ENCODE data around the gene GCNT1.
"Not testable (repeated sequence)": the region's sequence is repeated elsewhere in the genome, so short reads cannot be mapped to it uniquely, and the experiment has no call there.

Gene GCNT1

GRCh38 chr9:76521906-76522305, 62.9 kb downstream of the GCNT1 start:
- no peak overlapping the region for H3K4me2 ChIP-seq (ENCODE audit: low read depth, low read length, poor library complexity, severe bottlenecking)
- H3F3A ChIP-seq (ENCODE audit: low read depth): no peaks in the 10 kb centered on the region
- no peaks in the 10 kb centered on the region for H3K79me2 ChIP-seq (ENCODE audit: insufficient read depth, low read length)
- no peak overlapping the region for H3K9ac ChIP-seq (ENCODE audit: low read depth, low read length, poor library complexity, severe bottlenecking)
- H3K27me3 ChIP-seq (ENCODE audit: insufficient read depth, low read length, poor library complexity, severe bottlenecking): no peaks in the 10 kb centered on the region
- H3K9me2 ChIP-seq (replicated peaks; ENCODE audit: low read depth, low read length): no peaks in the 10 kb centered on the region
- H3K4me3 ChIP-seq (ENCODE audit: low read length, poor library complexity, severe bottlenecking): no peak overlapping the region
- H2AFZ ChIP-seq (ENCODE audit: low read length): no peak overlapping the region
- H3K9me3 ChIP-seq (ENCODE audit: insufficient read depth, low read depth, low read length): no peaks in the 10 kb centered on the region
- no peaks in the 10 kb centered on the region for H4K20me1 ChIP-seq (ENCODE audit: insufficient read depth, low read length, poor library complexity, severe bottlenecking)
- H3K36me3 ChIP-seq (ENCODE audit: insufficient read depth, low read length): no peaks in the 10 kb centered on the region
- TF ChIP-seq CTCF (conservative IDR thresholded peaks at IDR 0.05; ENCODE audit: low read length): no peak
- TF ChIP-seq EZH2phosphoT487 (IDR thresholded peaks at IDR 0.05; ENCODE audit: borderline replicate concordance): no peak
- peaks cover 8% of the 10 kb centered on the region for H3K4me1 ChIP-seq (ENCODE audit: insufficient read depth, low read length, poor library complexity, severe bottlenecking)

- not testable (repeated sequence) for H2AFZ ChIP-seq (ENCODE audit: low read length); H4K20me1 ChIP-seq (ENCODE audit: insufficient read depth, low read length, poor library complexity, severe bottlenecking); H3K9ac ChIP-seq (ENCODE audit: low read depth, low read length, poor library complexity, severe bottlenecking); H3K4me3 ChIP-seq (ENCODE audit: low read length, poor library complexity, severe bottlenecking); H3K79me2 ChIP-seq (ENCODE audit: insufficient read depth, low read length); H3K36me3 ChIP-seq (ENCODE audit: insufficient read depth, low read length); H3K4me2 ChIP-seq (ENCODE audit: low read depth, low read length, poor library complexity, severe bottlenecking); H3K9me3 ChIP-seq (ENCODE audit: insufficient read depth, low read depth, low read length); H3K9me2 ChIP-seq (replicated peaks; ENCODE audit: low read depth, low read length); H3K4me1 ChIP-seq (ENCODE audit: insufficient read depth, low read length, poor library complexity, severe bottlenecking); H3K27me3 ChIP-seq (ENCODE audit: insufficient read depth, low read length, poor library complexity, severe bottlenecking); H3F3A ChIP-seq (ENCODE audit: low read depth)
These were observed 64.7 kb downstream of the GCNT1 start for GRCh38 chr9:76523617-76524200.

GRCh38 chr9:76525196-76525595, 66.2 kb downstream of the GCNT1 start:
- H2AFZ ChIP-seq (ENCODE audit: low read length): no peak overlapping the region
- no peak overlapping the region for H3K4me2 ChIP-seq (ENCODE audit: low read depth, low read length, poor library complexity, severe bottlenecking)
- H3K9me2 ChIP-seq (replicated peaks; ENCODE audit: low read depth, low read length): no peaks in the 10 kb centered on the region
- no peaks in the 10 kb centered on the region for H4K20me1 ChIP-seq (ENCODE audit: insufficient read depth, low read length, poor library complexity, severe bottlenecking)
- H3K4me3 ChIP-seq (ENCODE audit: low read length, poor library complexity, severe bottlenecking): no peak overlapping the region
- H3K79me2 ChIP-seq (ENCODE audit: insufficient read depth, low read length): no peaks in the 10 kb centered on the region
- H3K36me3 ChIP-seq (ENCODE audit: insufficient read depth, low read length): no peaks in the 10 kb centered on the region
- no peaks in the 10 kb centered on the region for H3F3A ChIP-seq (ENCODE audit: low read depth)
- TF ChIP-seq EZH2phosphoT487 (IDR thresholded peaks at IDR 0.05; ENCODE audit: borderline replicate concordance) (no peak), CTCF (conservative IDR thresholded peaks at IDR 0.05; ENCODE audit: low read length) (no peak)
- no peaks in the 10 kb centered on the region for H3K4me1 ChIP-seq (ENCODE audit: insufficient read depth, low read length, poor library complexity, severe bottlenecking)
- H3K27me3 ChIP-seq (ENCODE audit: insufficient read depth, low read length, poor library complexity, severe bottlenecking): no peaks in the 10 kb centered on the region
- H3K9me3 ChIP-seq (ENCODE audit: insufficient read depth, low read depth, low read length): no peaks in the 10 kb centered on the region
- no peak overlapping the region for H3K9ac ChIP-seq (ENCODE audit: low read depth, low read length, poor library complexity, severe bottlenecking)

GRCh38 chr9:76526026-76526425, 67.0 kb downstream of the GCNT1 start:
- Histone ChIP-seq H2AFZ (ENCODE audit: low read length) (no peak overlapping the region), H3K27me3 (ENCODE audit: insufficient read depth, low read length, poor library complexity, severe bottlenecking) (no peaks in the 10 kb centered on the region)

More at GRCh38 chr9:76526026-76526425, 67.0 kb downstream of the GCNT1 start:
- TF ChIP-seq EZH2phosphoT487 (IDR thresholded peaks at IDR 0.05; ENCODE audit: borderline replicate concordance) (no peak), CTCF (conservative IDR thresholded peaks at IDR 0.05; ENCODE audit: low read length) (no peak)
- no peaks in the 10 kb centered on the region for H3K9me3 ChIP-seq (ENCODE audit: insufficient read depth, low read depth, low read length)
- H3K79me2 ChIP-seq (ENCODE audit: insufficient read depth, low read length): no peaks in the 10 kb centered on the region
- no peak overlapping the region for H3K4me3 ChIP-seq (ENCODE audit: low read length, poor library complexity, severe bottlenecking)
- H4K20me1 ChIP-seq (ENCODE audit: insufficient read depth, low read length, poor library complexity, severe bottlenecking): no peaks in the 10 kb centered on the region
- H3K9me2 ChIP-seq (replicated peaks; ENCODE audit: low read depth, low read length): no peaks in the 10 kb centered on the region
- no peaks in the 10 kb centered on the region for H3F3A ChIP-seq (ENCODE audit: low read depth)
- H3K4me1 ChIP-seq (ENCODE audit: insufficient read depth, low read length, poor library complexity, severe bottlenecking): peaks cover 8% of the 10 kb centered on the region
- no peak overlapping the region for H3K9ac ChIP-seq (ENCODE audit: low read depth, low read length, poor library complexity, severe bottlenecking)
- no peaks in the 10 kb centered on the region for H3K36me3 ChIP-seq (ENCODE audit: insufficient read depth, low read length)
- no peak overlapping the region for H3K4me2 ChIP-seq (ENCODE audit: low read depth, low read length, poor library complexity, severe bottlenecking)
